IMR-90 (cell line): ENCODE measurements around the gene TNFRSF1B. TPM values are rescaled to one million over a fixed set of nuclear protein-coding genes. Genes with fewer than 3 reads are reported as not detected.

Source experiments
- ATAC-seq: fragments of 200-7000 bp; cut with Tn5 transposase; 2 replicates; pipeline ENCODE4 v1.9.1; 2020; ENCODE audit warnings: low read depth, mild to moderate bottlenecking, moderate library complexity
- BruUV-seq: library from RNA; stranded (reverse); fragments of 400-500 nt; replicated peaks from 2 replicates; lab custom pipeline; 2021; lab: Mats Ljungman, UMichigan
- CTCF ChIA-PET: fragments of 300-600 bp; formaldehyde crosslinking; extraction: SDS; loops from one replicate; lab custom pipeline; 2021; ENCODE audit warnings: antibody characterized with exemption; lab: Yijun Ruan, JAX
- POLR2A ChIA-PET: fragments of 300-600 bp; sonication (Branson Sonifier 250); formaldehyde crosslinking; loops from one replicate; lab custom pipeline; 2022; ENCODE audit warnings: antibody characterized with exemption; ENCODE audit not compliant: unreplicated experiment; lab: Charles Lee
- DNase-seq: peaks from one replicate; pipeline ENCODE4 v3.0.0; 2013
- H2AFZ ChIP-seq: replicated peaks from 2 replicates; pipeline ENCODE3; 2013; ENCODE audit warnings: low read length, mild to moderate bottlenecking; ENCODE audit not compliant: poor library complexity
- H2AK5ac ChIP-seq: 2 replicates; pipeline ENCODE4 v1.6.1; 2013; ENCODE audit warnings: low read depth, low read length, inconsistent platforms
- H2AK9ac ChIP-seq: replicated peaks from 2 replicates; pipeline ENCODE3; 2013; ENCODE audit warnings: mild to moderate bottlenecking, low read depth, low read length, moderate library complexity; ENCODE audit not compliant: poor library complexity
- H2BK120ac ChIP-seq: 2 replicates; pipeline ENCODE4 v1.6.1; 2013; ENCODE audit warnings: low read depth, low read length, inconsistent platforms
- H2BK15ac ChIP-seq: 3 replicates; pipeline ENCODE4 v1.6.1; 2013; ENCODE audit warnings: low read depth, low read length, inconsistent platforms
- H2BK20ac ChIP-seq: 2 replicates; pipeline ENCODE4 v1.6.1; 2013; ENCODE audit warnings: low read depth, mild to moderate bottlenecking, inconsistent platforms, low read length, moderate library complexity
- H2BK5ac ChIP-seq: 2 replicates; pipeline ENCODE4 v1.6.1; 2013; ENCODE audit warnings: mild to moderate bottlenecking, low read depth, low read length, inconsistent platforms; ENCODE audit not compliant: poor library complexity, severe bottlenecking
- H3K14ac ChIP-seq: replicated peaks from 2 replicates; pipeline ENCODE4 v1.6.1; 2013; ENCODE audit warnings: low read depth, low read length, inconsistent platforms
- H3K18ac ChIP-seq: 2 replicates; pipeline ENCODE4 v1.6.1; 2013; ENCODE audit warnings: low read depth, low read length, control low read depth
- H3K23ac ChIP-seq: 2 replicates; pipeline ENCODE4 v1.6.1; 2013; ENCODE audit warnings: low read depth, low read length, inconsistent platforms
- H3K27ac ChIP-seq: 2 replicates; pipeline ENCODE4 v1.5.1; 2013; ENCODE audit warnings: mild to moderate bottlenecking, control low read depth, low read length; ENCODE audit not compliant: insufficient read depth
- H3K27me3 ChIP-seq: 2 replicates; pipeline ENCODE4 v1.6.1; 2013; ENCODE audit warnings: low read length; ENCODE audit not compliant: control insufficient read depth, insufficient read depth
- H3K36me3 ChIP-seq: 2 replicates; pipeline ENCODE4 v1.6.1; 2013; ENCODE audit warnings: low read length, mixed read lengths; ENCODE audit not compliant: control insufficient read depth, insufficient read depth
- H3K4ac ChIP-seq: 2 replicates; pipeline ENCODE4 v1.6.1; 2013; ENCODE audit warnings: low read depth, low read length, inconsistent platforms
- H3K4me1 ChIP-seq: 2 replicates; pipeline ENCODE4 v1.6.1; 2013; ENCODE audit warnings: low read length, mixed read lengths; ENCODE audit not compliant: control insufficient read depth, insufficient read depth
- H3K4me2 ChIP-seq: 2 replicates; pipeline ENCODE4 v1.6.1; 2013; ENCODE audit warnings: low read depth, mild to moderate bottlenecking, control low read depth, low read length, moderate library complexity
- H3K4me3 ChIP-seq: 2 replicates; pipeline ENCODE4 v1.5.1; 2013; ENCODE audit warnings: low read depth, mild to moderate bottlenecking, control low read depth, low read length, moderate library complexity; ENCODE audit not compliant: insufficient read depth
- H3K56ac ChIP-seq: 2 replicates; pipeline ENCODE4 v1.6.1; 2013; ENCODE audit warnings: low read length, inconsistent platforms; ENCODE audit not compliant: insufficient read depth; ENCODE audit errors: extremely low read depth
- H3K79me1 ChIP-seq, 2 experiments: 2 replicates each; pipeline ENCODE4 v1.6.1; 2013; ENCODE audit warnings: low read length in 2 of 2, inconsistent platforms in 1 of 2, low read depth in 1 of 2
- H3K9ac ChIP-seq: 2 replicates; pipeline ENCODE4 v1.6.1; 2013; ENCODE audit warnings: low read depth, low read length, control low read depth
- H3K9me1 ChIP-seq: 2 replicates; pipeline ENCODE4 v1.6.1; 2013; ENCODE audit warnings: low read length, inconsistent platforms; ENCODE audit not compliant: insufficient read depth
- H3K9me3 ChIP-seq: 2 replicates; pipeline ENCODE4 v1.6.1; 2013; ENCODE audit warnings: low read length; ENCODE audit not compliant: control insufficient read depth, insufficient read depth
- H4K20me1 ChIP-seq: 2 replicates; pipeline ENCODE4 v1.6.1; 2013; ENCODE audit warnings: low read length, inconsistent platforms; ENCODE audit not compliant: insufficient read depth
- H4K5ac ChIP-seq: 2 replicates; pipeline ENCODE4 v1.6.1; 2013; ENCODE audit warnings: mild to moderate bottlenecking, low read depth, low read length, control low read depth
- H4K8ac ChIP-seq, 2 experiments: 2 replicates each; pipeline ENCODE4 v1.6.1; 2013; ENCODE audit warnings: low read depth in 2 of 2, low read length in 2 of 2, control low read depth in 1 of 2, inconsistent platforms in 1 of 2
- H4K91ac ChIP-seq: 2 replicates; pipeline ENCODE4 v1.6.1; 2013; ENCODE audit warnings: low read depth, low read length, inconsistent platforms; ENCODE audit not compliant: insufficient read depth
- BHLHE40 ChIP-seq: fragments of 150-350 bp; IDR thresholded peaks from 2 replicates; pipeline ENCODE4 v1.6.1; 2016; ENCODE audit warnings: mild to moderate bottlenecking, low read depth, low read length
- CEBPB ChIP-seq: IDR thresholded peaks from 2 replicates; pipeline ENCODE4 v1.6.1; 2012; ENCODE audit warnings: low read depth, low read length, improper control_type of control experiment
- CHD1 ChIP-seq: IDR thresholded peaks from 2 replicates; pipeline ENCODE4 v1.6.1; 2012; ENCODE audit warnings: low read depth, low read length, improper control_type of control experiment
- MAFK ChIP-seq: IDR thresholded peaks from 2 replicates; pipeline ENCODE4 v1.6.1; 2012; ENCODE audit warnings: low read depth, low read length, improper control_type of control experiment
- MAZ ChIP-seq: IDR thresholded peaks from 2 replicates; pipeline ENCODE4 v1.6.1; 2012; ENCODE audit warnings: low read depth, mild to moderate bottlenecking, low read length, improper control_type of control experiment, moderate library complexity, borderline replicate concordance
- MXI1 ChIP-seq: IDR thresholded peaks from 2 replicates; pipeline ENCODE4 v1.6.1; 2012; ENCODE audit warnings: low read depth, mild to moderate bottlenecking, low read length, moderate library complexity, borderline replicate concordance
- NFE2L2 ChIP-seq: fragments of 150-350 bp; IDR thresholded peaks from 2 replicates; pipeline ENCODE4 v1.6.1; 2016; ENCODE audit warnings: low read depth, mild to moderate bottlenecking, low read length
- POLR2A ChIP-seq: IDR thresholded peaks from 2 replicates; pipeline ENCODE4 v1.6.1; 2012; ENCODE audit warnings: mild to moderate bottlenecking, low read depth, low read length
- RAD21 ChIP-seq: IDR thresholded peaks from 2 replicates; pipeline ENCODE4 v1.6.1; 2012; ENCODE audit warnings: low read length, improper control_type of control experiment
- SMC3 ChIP-seq: fragments of 150-350 bp; IDR thresholded peaks from 2 replicates; pipeline ENCODE4 v1.6.1; 2016; ENCODE audit warnings: low read depth, mild to moderate bottlenecking, antibody characterized with exemption, low read length, moderate library complexity
- WGBS, 2 experiments: methylation state at CpG; one replicate each; pipeline versions ENCODE4 v1.1.5 to v1.1.7; 2013; ENCODE audit warnings: missing lambda C conversion rate in 2 of 2; ENCODE audit not compliant: insufficient read length in 1 of 2; ENCODE audit errors: extremely low coverage in 2 of 2; 5-methylcytosine and 5-hydroxymethylcytosine counted together
- dilution Hi-C: fragments of 300-500 bp; cut with HindIII; formaldehyde crosslinking; loops from one replicate; pipeline ENCODE4 v1.14.3; 2018; ENCODE audit warnings: low sequenced_read_pairs; ENCODE audit not compliant: unreplicated experiment
- in situ Hi-C: fragments of 300-500 bp; cut with MboI; formaldehyde crosslinking; loops from 3 replicates; pipeline ENCODE4 v1.14.3; 2019; ENCODE audit warnings: low sequenced_read_pairs, inconsistent platforms, mixed read lengths
- intact Hi-C: fragments of 100-400 bp; cut with micrococcal nuclease; formaldehyde crosslinking; loops from 2 replicates; pipeline ENCODE4 v1.10.0; 2022
- polyA plus RNA-seq, 3 experiments: library from polyadenylated mRNA; depleted of rRNA; stranded (reverse); fragments of >200 nt; gene quantifications; 2 replicates each; pipeline ENCODE4 v1.2.3, GENCODE V29; 2012; ENCODE audit warnings: low replicate concordance in 1 of 3
- total RNA-seq: library from RNA; depleted of rRNA; stranded (reverse); fragments of >200 nt; gene quantifications from 2 replicates; pipeline ENCODE4 v1.2.3, GENCODE V29; 2012
- TF ChIP-seq, protein P1 (sequence below): conservative IDR thresholded peaks from 2 replicates; pipeline ENCODE4 v1.5.1; 2012; ENCODE audit warnings: mild to moderate bottlenecking, low read depth, low read length, improper control_type of control experiment
- TF ChIP-seq, protein P2 (sequence below): fragments of 150-350 bp; IDR thresholded peaks from 2 replicates; pipeline ENCODE4 v1.6.1; 2016; ENCODE audit warnings: low read depth, mild to moderate bottlenecking, low read length, moderate library complexity, borderline replicate concordance
- TF ChIP-seq, protein P3 (sequence below): fragments of 150-350 bp; IDR thresholded peaks from 2 replicates; pipeline ENCODE4 v1.6.1; 2017; ENCODE audit warnings: mild to moderate bottlenecking, antibody characterized with exemption, low read length, low read depth

TNFRSF1B gene
- total and polyA plus RNA-seq, 2 of the 4 experiments (the other 2 are of a cell fraction), result 4.3 to 8.9 TPM

DNA sequence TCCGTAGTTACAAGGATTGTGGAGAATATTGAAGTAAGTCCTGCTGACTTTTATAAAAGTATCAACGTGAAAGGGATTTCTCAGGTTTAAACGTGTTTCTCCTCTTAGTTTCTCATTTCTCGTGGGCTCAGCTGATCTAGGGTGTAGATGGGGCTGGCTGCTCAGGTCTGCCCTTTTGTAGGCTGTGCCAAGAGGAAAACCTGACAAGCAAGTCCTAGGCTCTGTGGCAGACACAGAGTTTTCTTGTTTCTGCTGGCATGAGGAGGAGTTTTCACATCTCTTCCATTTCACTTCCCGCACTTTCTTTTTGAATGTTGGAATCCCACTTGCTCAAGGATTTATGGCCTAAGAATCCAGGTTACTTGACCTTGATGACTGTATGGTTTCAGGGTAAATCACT, 77.8 kb downstream of the TNFRSF1B start:
- H3K79me1 ChIP-seq, result peaks cover 15 to 16% of the 10 kb centered on the region in 2 experiments; a peak in 3 of 4 replicates
- BruUV-seq, result no TSS peak
- WGBS, 2 experiments, result no CpG with 5 or more reads among the region's 5 CpGs
- no peak overlapping the region for H2AK9ac ChIP-seq
- no peak overlapping the region for H2AFZ ChIP-seq
- H4K5ac ChIP-seq, result no peak overlapping the region
- H3K9ac ChIP-seq, result no peak overlapping the region
- H3K27ac ChIP-seq, result no peak overlapping the region
- ATAC-seq (no peak), DNase-seq (no peak)
- H3K23ac ChIP-seq, result no peak overlapping the region
- ChIA-PET POLR2A (no interaction called here), CTCF (no interaction called here)
- no peak overlapping the region for H4K8ac ChIP-seq
- H4K20me1 ChIP-seq, result no peaks in the 10 kb centered on the region
- in situ Hi-C loops (no loop called here), intact Hi-C loops (no loop called here), dilution Hi-C loops (no loop called here)
- TF ChIP-seq NFE2L2 (no peak), MAZ (no peak), MAFK (no peak), CHD1 (no peak), MXI1 (no peak), SMC3 (no peak), POLR2A (no peak), CEBPB (no peak), RAD21 (no peak), BHLHE40 (no peak)
- TF ChIP-seq, protein P1, sequence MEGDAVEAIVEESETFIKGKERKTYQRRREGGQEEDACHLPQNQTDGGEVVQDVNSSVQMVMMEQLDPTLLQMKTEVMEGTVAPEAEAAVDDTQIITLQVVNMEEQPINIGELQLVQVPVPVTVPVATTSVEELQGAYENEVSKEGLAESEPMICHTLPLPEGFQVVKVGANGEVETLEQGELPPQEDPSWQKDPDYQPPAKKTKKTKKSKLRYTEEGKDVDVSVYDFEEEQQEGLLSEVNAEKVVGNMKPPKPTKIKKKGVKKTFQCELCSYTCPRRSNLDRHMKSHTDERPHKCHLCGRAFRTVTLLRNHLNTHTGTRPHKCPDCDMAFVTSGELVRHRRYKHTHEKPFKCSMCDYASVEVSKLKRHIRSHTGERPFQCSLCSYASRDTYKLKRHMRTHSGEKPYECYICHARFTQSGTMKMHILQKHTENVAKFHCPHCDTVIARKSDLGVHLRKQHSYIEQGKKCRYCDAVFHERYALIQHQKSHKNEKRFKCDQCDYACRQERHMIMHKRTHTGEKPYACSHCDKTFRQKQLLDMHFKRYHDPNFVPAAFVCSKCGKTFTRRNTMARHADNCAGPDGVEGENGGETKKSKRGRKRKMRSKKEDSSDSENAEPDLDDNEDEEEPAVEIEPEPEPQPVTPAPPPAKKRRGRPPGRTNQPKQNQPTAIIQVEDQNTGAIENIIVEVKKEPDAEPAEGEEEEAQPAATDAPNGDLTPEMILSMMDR, result no peak
- TF ChIP-seq, protein P2, sequence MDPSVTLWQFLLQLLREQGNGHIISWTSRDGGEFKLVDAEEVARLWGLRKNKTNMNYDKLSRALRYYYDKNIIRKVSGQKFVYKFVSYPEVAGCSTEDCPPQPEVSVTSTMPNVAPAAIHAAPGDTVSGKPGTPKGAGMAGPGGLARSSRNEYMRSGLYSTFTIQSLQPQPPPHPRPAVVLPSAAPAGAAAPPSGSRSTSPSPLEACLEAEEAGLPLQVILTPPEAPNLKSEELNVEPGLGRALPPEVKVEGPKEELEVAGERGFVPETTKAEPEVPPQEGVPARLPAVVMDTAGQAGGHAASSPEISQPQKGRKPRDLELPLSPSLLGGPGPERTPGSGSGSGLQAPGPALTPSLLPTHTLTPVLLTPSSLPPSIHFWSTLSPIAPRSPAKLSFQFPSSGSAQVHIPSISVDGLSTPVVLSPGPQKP, result no peak
- TF ChIP-seq, protein P3, sequence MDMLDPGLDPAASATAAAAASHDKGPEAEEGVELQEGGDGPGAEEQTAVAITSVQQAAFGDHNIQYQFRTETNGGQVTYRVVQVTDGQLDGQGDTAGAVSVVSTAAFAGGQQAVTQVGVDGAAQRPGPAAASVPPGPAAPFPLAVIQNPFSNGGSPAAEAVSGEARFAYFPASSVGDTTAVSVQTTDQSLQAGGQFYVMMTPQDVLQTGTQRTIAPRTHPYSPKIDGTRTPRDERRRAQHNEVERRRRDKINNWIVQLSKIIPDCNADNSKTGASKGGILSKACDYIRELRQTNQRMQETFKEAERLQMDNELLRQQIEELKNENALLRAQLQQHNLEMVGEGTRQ, result no peak
- H3K27me3 ChIP-seq, result no peaks in the 10 kb centered on the region
- no peak overlapping the region for H2BK120ac ChIP-seq
- H3K9me3 ChIP-seq, result no peaks in the 10 kb centered on the region
- H2BK20ac ChIP-seq, result no peak overlapping the region
- no peaks in the 10 kb centered on the region for H3K4me1 ChIP-seq
- H4K91ac ChIP-seq, result no peak overlapping the region
- H3K36me3 ChIP-seq, result peaks cover 27% of the 10 kb centered on the region
- H3K18ac ChIP-seq, result no peak overlapping the region
- no peak overlapping the region for H2AK5ac ChIP-seq
- H3K4me2 ChIP-seq, result no peak overlapping the region
- H3K4me3 ChIP-seq, result no peak overlapping the region
- no peak overlapping the region for H3K56ac ChIP-seq
- no peak overlapping the region for H2BK15ac ChIP-seq
- H3K4ac ChIP-seq, result no peak overlapping the region
- no peak overlapping the region for H3K14ac ChIP-seq
- no peaks in the 10 kb centered on the region; the same call in 1 of the 2 replicates for H3K9me1 ChIP-seq
- no peak overlapping the region for H2BK5ac ChIP-seq
